NB4 (cell line): ENCODE measurements around the gene LRIG1.

ENCODE experiments used
- DNase-seq: peaks from one replicate; pipeline ENCODE4 v3.0.0; 2010; ENCODE audit warnings: low read depth
- H3K4me3 ChIP-seq: one replicate; pipeline ENCODE4 v1.5.1; 2011; ENCODE audit warnings: mild to moderate bottlenecking, low read depth, low read length, moderate library complexity
- MAX ChIP-seq: IDR thresholded peaks from 2 replicates; pipeline ENCODE4 v1.6.1; 2011; ENCODE audit warnings: low read depth, low read length
- MYC ChIP-seq: IDR thresholded peaks from 2 replicates; pipeline ENCODE4 v1.6.1; 2011; ENCODE audit warnings: low read depth, low read length
- POLR2A ChIP-seq: IDR thresholded peaks from 2 replicates; pipeline ENCODE4 v1.6.1; 2011; ENCODE audit warnings: mild to moderate bottlenecking; ENCODE audit not compliant: insufficient read length; ENCODE audit errors: extremely low read depth
- TF ChIP-seq, protein P1 (sequence below): IDR thresholded peaks from one replicate; pipeline ENCODE4 v1.5.1; 2012; ENCODE audit warnings: low read depth, low read length

LRIG1 gene

GRCh38 chr3:66414846-66415245 lies 86.0 kb downstream of the LRIG1 start:
- H3K4me3 ChIP-seq: no peak overlapping the region
- no peak for DNase-seq
- TF ChIP-seq, protein P1, sequence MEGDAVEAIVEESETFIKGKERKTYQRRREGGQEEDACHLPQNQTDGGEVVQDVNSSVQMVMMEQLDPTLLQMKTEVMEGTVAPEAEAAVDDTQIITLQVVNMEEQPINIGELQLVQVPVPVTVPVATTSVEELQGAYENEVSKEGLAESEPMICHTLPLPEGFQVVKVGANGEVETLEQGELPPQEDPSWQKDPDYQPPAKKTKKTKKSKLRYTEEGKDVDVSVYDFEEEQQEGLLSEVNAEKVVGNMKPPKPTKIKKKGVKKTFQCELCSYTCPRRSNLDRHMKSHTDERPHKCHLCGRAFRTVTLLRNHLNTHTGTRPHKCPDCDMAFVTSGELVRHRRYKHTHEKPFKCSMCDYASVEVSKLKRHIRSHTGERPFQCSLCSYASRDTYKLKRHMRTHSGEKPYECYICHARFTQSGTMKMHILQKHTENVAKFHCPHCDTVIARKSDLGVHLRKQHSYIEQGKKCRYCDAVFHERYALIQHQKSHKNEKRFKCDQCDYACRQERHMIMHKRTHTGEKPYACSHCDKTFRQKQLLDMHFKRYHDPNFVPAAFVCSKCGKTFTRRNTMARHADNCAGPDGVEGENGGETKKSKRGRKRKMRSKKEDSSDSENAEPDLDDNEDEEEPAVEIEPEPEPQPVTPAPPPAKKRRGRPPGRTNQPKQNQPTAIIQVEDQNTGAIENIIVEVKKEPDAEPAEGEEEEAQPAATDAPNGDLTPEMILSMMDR: no peak
- no peak for TF ChIP-seq POLR2A
- no peak for TF ChIP-seq MAX
- no peak for TF ChIP-seq MYC

DNA sequence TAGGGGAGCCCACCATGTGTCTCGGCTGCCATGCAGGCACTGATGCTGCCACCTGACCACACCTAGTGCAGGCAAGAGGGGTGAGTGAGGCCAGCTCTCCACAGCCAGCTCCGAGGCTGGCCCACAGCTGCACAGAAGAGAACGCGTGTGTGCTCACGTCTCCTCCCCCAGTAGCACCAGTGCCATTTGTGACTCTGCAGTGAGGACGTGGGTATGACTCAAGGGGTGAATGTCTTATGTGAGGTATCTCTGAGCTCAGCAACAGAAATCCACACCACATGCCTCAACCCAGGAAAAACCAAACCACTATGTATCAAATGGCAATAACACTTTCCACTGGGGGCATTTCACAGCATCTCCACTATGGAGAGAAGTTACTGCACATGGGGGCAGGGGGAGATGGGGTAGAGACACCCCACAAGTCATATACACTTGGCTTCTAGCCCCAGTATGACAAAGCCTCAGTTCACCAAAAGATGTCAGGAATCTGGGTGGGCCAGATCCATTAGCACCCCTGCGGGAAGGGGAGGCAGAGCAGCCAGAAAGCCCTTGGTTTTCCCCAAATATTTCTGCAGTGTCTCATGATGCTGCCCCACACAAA lies 87.6 kb downstream of the LRIG1 start:
- TF ChIP-seq MAX (no peak), POLR2A (no peak), MYC (no peak)
- TF ChIP-seq, protein P1: no peak
- H3K4me3 ChIP-seq: no peak overlapping the region
- no peak for DNase-seq

DNA sequence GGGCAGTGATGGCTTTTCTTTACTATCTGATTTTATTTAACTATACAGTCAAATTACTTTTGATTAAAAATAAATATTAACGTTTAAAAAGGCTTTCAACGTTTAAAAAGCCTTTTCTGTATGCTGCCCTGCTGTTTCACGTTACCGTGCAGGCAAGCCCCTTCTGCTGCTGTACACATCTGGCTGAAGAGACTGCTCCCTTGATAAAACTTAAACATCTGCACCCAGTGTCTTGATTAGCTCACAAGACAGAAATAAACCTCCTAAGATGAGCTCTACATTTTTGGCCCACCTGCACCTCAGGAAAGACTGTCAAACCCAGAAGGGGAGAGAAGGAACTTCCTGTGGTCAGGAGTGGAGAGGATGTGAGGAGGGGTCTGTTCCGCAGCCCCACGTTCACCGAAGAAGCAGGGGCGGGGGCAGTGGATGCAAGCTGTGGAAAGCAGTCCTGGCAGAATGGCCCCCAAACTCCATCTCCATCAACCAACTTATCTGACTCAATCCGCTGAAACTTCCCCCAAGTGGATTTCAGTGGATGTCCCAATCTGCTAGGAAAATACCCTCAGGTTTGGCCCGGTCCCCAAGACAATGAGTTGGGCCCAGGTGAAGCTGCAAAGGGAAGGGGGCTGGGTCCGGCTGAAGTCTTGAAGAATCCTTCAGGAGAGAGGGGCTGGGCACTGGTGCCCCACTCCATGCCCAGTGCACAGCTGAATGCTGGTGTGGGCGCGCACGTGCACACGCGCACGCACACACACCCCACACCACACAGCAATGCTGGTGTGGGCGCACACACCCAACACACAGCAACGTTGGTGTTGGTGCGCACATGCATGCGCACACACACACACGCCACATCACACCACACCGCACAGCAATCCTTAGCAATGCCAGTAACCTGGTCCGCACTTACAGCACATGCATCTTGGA lies 88.6 kb downstream of the LRIG1 start:
- TF ChIP-seq MAX (no peak), POLR2A (no peak)
- H3K4me3 ChIP-seq: no peak overlapping the region
- no peak for DNase-seq

DNA sequence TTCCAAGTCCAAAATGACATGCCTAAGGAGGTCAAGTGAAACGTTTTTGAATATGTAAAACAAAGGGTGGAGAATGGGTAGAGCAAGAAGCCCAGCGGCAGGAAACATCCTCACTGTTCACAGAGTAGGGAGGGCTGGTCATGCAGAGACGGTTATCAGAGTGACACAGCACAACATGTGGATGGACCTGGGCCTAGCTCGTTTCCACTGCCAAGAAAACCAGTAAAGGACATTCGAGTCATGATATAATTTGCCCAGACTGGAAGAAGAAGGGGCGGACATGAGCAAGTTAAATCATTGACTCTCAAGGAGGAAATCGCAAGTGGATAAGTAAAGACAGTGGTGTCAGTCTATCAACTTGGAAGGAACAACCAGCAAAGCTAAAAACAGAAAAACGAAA lies 89.3 kb downstream of the LRIG1 start:
- H3K4me3 ChIP-seq: no peak overlapping the region
- TF ChIP-seq MAX: no peak
- TF ChIP-seq POLR2A: no peak
- TF ChIP-seq MYC: no peak
- TF ChIP-seq, protein P1: no peak
- no peak for DNase-seq

DNA sequence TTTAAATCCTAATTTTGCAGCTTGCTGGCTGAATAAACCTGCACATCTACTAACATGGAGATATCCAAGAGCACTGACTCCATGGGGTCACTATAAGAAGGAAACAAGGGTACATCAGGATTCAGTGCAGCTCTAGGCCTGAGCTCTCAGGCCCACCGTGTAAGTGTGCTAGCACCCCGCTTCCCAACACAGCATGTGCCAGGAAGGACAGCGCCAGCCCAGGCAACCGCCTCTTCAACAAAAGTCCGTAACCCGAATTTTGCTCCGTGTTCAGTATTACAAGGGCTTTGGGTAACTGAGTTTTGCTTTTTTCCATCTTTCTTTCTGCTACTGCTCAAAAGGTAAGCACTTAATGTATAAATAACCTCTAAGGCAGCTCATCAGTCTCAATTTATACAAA lies 89.8 kb downstream of the LRIG1 start:
- no peak for DNase-seq
- no peak overlapping the region for H3K4me3 ChIP-seq
- TF ChIP-seq MAX (no peak), POLR2A (no peak), MYC (no peak)
- TF ChIP-seq, protein P1: no peak
